Stomach (tissue), 9 donors: ENCODE results near the gene PJA1. TPM values are rescaled to one million over a fixed set of nuclear protein-coding genes. Genes with fewer than 3 reads are reported as not detected.
A peak's percentile ranks its signal among the peaks of the same experiment; 100 is the strongest.

Experiments used
- DNase-seq, 2 donors: peaks; one replicate each; pipeline versions ENCODE4 v3.0.0 to v3.0.0-alpha.2; 2013 to 2019
- H3K27ac ChIP-seq, 5 donors: fragments of 200-600 bp in 4 of 5; sonication (generic) in 4 of 5; one replicate each; pipeline ENCODE4 v1.5.1; 2013 to 2019; ENCODE audit warnings: mild to moderate bottlenecking in 1 of 5, moderate library complexity in 1 of 5
- H3K27me3 ChIP-seq, 3 donors: fragments of 200-600 bp; sonication (generic); one replicate each; pipeline ENCODE4 v1.5.1; 2017 to 2019; ENCODE audit warnings: mixed run types in 1 of 3
- H3K36me3 ChIP-seq, 4 donors: fragments of 200-600 bp; sonication (generic); 1 replicate in 3 of 4; 2 replicates in 1 of 4; pipeline ENCODE4 v1.5.1; 2016 to 2019
- H3K4me1 ChIP-seq, 4 donors: fragments of 200-600 bp; sonication (generic); one replicate each; pipeline ENCODE4 v1.5.1; 2016 to 2019
- H3K4me3 ChIP-seq, 4 donors: fragments of 200-600 bp; sonication (generic) in 3 of 4; one replicate each; pipeline ENCODE4 v1.5.1; 2016 to 2019; ENCODE audit warnings: mild to moderate bottlenecking in 1 of 4
- H3K9me3 ChIP-seq, 4 donors: fragments of 200-600 bp; sonication (generic); one replicate each; pipeline ENCODE4 v1.5.1; 2016 to 2019
- EP300 ChIP-seq: sonication (generic); formaldehyde crosslinking; IDR thresholded peaks from one replicate; pipeline ENCODE4 v1.6.1; 2017; ENCODE audit warnings: antibody characterized with exemption
- POLR2A ChIP-seq, 4 donors: fragments of 450-650 bp; IDR thresholded peaks; one replicate each; pipeline ENCODE4 v1.6.1; 2016; ENCODE audit warnings: antibody characterized with exemption in 4 of 4, control low read depth in 2 of 4, mild to moderate bottlenecking in 1 of 4, moderate library complexity in 1 of 4
- POLR2AphosphoS5 ChIP-seq, 3 donors: sonication (generic); formaldehyde crosslinking; IDR thresholded peaks; one replicate each; pipeline ENCODE4 v1.6.1; 2016; ENCODE audit warnings: antibody characterized with exemption in 3 of 3
- WGBS, 5 donors: extraction: QIAGEN DNeasy Blood & Tissue Kit in 3 of 5; methylation state at CpG; one replicate each; pipeline versions ENCODE4 v1.1.5 to v1.1.7; 2013 to 2018; 5-methylcytosine and 5-hydroxymethylcytosine counted together
- intact Hi-C: fragments of 100-400 bp; cut with DNase I; formaldehyde crosslinking; loops from one replicate; pipeline ENCODE4 v1.15.1; 2023; ENCODE audit warnings: low total_unique reads
- polyA plus RNA-seq, 3 donors: library from polyadenylated mRNA; stranded (reverse); fragments of 200-250 nt; gene quantifications; one replicate each; pipeline ENCODE4 v1.2.3, GENCODE V29; 2013
- total RNA-seq, 5 donors: library from RNA; depleted of rRNA; stranded (reverse); fragments of >200 nt; gene quantifications; one replicate each; pipeline versions ENCODE4 v1.1.0 to v1.2.3, GENCODE V29; 2014 to 2016
- TF ChIP-seq, protein P1 (sequence below), 7 experiments: fragments of 450-650 bp in 4 of 7; fragments of 200-600 bp in 3 of 7; sonication (generic) in 3 of 7; IDR thresholded peaks; one replicate each; pipeline ENCODE4 v1.5.1; 2016 to 2019; ENCODE audit warnings: antibody characterized with exemption in 7 of 7, control low read depth in 2 of 7, mild to moderate bottlenecking in 1 of 7
- donor health status: healthy with polysubstance abuse.
- donor health status: Bipolar disorder and iron deficiency.
- donor health status: healthy.

Gene PJA1
- total and polyA plus RNA-seq, 8 donors: 1.7 to 41.4 (median 12.0) TPM

DNA sequence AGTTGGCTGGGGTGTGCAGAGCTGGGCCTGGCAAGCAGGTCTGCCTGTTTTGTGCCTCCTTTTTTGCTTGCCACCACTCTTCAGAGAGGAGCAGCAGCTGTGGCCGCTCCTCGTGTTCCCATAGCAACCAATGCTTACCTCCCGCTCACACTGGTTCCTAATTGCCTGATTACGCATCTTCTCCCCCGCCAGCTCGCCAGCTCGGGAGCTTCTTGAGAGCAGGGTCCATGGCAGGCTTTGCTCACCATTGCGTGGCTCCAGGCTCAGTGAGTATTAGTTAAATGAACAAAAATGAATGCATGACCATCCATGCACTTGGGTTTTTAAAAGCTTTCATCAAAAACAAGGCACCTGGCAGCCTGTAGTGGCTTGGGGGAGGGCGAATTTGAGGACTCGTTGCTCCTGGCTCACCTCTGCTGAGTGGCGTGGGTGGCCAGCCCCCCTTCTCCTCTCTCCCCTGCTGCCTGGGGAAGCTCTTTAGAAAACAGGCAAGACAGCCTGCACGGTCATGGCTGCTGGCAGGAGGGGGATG, 14.2 kb upstream of the PJA1 start:
- Histone ChIP-seq H3K4me3 (no peak overlapping the region), H3K27me3 (peaks cover 0 to 17% (median 0%) of the 10 kb centered on the region in 3 donors)
- WGBS, 5 donors: 23 to 50% (median 28%) methylated on average over 10 to 12 of the region's 12 CpGs

DNA sequence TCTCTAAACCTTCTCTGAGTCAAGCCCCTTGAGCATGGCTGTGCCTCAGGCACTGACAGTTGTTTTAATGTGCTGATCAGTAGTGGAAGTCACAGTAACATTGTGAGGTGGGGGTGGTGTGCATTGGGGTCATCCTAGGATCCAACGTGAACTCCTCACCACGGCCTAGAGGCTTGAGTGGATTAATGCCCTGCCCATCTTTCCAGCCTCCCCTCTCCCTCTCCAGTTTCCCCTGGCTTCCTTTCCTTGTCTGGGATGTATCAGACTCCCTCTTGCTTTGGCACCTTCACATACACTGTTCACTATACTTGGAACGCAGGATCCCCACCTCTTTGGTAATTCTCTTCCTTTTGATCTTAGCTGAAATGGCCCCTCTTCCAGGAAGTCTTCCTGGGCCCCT, 13.3 kb upstream of the PJA1 start:
- Histone ChIP-seq H3K27ac (no peak overlapping the region), H3K27me3 (peaks cover 0 to 19% (median 0%) of the 10 kb centered on the region in 3 donors), H3K4me1 (no peaks in the 10 kb centered on the region), H3K4me3 (no peak overlapping the region), H3K36me3 (no peaks in the 10 kb centered on the region), H3K9me3 (peaks cover 0 to 11% (median 5%) of the 10 kb centered on the region in 4 donors)
- DNase-seq: no peak
- WGBS, 5 donors: 62 to 96% (median 80%) methylated on average over 2 to 3 of the region's 3 CpGs
- intact Hi-C loops: no loop called here
- TF ChIP-seq POLR2A (IDR thresholded peaks at IDR 0.05) (no peak), POLR2AphosphoS5 (IDR thresholded peaks at IDR 0.05) (no peak), EP300 (no peak)
- TF ChIP-seq, protein P1, sequence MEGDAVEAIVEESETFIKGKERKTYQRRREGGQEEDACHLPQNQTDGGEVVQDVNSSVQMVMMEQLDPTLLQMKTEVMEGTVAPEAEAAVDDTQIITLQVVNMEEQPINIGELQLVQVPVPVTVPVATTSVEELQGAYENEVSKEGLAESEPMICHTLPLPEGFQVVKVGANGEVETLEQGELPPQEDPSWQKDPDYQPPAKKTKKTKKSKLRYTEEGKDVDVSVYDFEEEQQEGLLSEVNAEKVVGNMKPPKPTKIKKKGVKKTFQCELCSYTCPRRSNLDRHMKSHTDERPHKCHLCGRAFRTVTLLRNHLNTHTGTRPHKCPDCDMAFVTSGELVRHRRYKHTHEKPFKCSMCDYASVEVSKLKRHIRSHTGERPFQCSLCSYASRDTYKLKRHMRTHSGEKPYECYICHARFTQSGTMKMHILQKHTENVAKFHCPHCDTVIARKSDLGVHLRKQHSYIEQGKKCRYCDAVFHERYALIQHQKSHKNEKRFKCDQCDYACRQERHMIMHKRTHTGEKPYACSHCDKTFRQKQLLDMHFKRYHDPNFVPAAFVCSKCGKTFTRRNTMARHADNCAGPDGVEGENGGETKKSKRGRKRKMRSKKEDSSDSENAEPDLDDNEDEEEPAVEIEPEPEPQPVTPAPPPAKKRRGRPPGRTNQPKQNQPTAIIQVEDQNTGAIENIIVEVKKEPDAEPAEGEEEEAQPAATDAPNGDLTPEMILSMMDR (IDR thresholded peaks at IDR 0.05): no peak

More for the DNA sequence above, 14.2 kb upstream of the PJA1 start:
- peak in 1 of 2 donors; percentile 76 for DNase-seq
- peaks cover 0 to 11% (median 5%) of the 10 kb centered on the region in 4 donors for H3K9me3 ChIP-seq
- no peak overlapping the region for H3K27ac ChIP-seq
- H3K36me3 ChIP-seq: no peaks in the 10 kb centered on the region
- no peaks in the 10 kb centered on the region for H3K4me1 ChIP-seq
- TF ChIP-seq EP300 (no peak), POLR2AphosphoS5 (IDR thresholded peaks at IDR 0.05) (no peak), POLR2A (IDR thresholded peaks at IDR 0.05) (no peak)
- TF ChIP-seq, protein P1 (IDR thresholded peaks at IDR 0.05): no peak
- intact Hi-C loops: no loop called here

DNA sequence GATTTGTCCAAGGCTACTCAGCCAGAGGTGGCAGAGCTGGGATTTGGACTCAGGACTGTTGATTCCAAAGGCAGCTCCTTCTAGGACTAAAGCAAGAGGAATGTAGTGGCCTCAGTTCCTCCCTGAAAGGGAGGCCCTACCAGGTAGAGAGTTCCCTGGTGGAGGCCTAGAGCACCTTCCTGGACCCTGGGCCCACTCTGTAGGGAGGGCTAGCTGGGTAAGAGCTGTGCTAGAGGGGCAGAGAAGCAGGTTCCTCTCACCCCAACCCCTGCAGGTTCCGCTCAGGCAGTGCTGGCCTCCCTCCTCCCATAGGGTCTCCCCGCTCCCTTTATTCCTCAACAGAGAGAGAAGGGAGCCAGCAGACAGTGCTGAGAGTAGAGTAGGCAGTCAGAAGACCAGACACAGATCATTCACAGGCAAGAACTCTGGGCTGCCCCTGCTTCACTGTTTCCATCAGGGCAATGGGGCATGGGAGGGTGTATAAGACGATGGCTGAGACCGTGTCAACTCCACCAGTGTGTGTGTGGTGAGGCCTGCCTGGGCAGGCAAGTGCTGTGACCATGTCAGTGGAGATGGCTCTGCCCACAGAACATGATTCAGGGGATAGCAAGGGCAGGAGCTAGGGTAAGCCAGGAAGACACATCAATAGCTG, 12.4 kb upstream of the PJA1 start:
- TF ChIP-seq EP300 (no peak), POLR2AphosphoS5 (IDR thresholded peaks at IDR 0.05) (no peak), POLR2A (IDR thresholded peaks at IDR 0.05) (no peak)
- TF ChIP-seq, protein P1 (IDR thresholded peaks at IDR 0.05): no peak
- no peak for DNase-seq
- WGBS, 5 donors: 71 to 100% (median 99%) methylated on average over 2 to 4 of the region's 4 CpGs
- Histone ChIP-seq H3K9me3 (peaks cover 0 to 11% (median 5%) of the 10 kb centered on the region in 4 donors), H3K27me3 (peaks cover 0 to 19% (median 0%) of the 10 kb centered on the region in 3 donors), H3K27ac (no peak overlapping the region), H3K4me3 (no peak overlapping the region), H3K4me1 (no peaks in the 10 kb centered on the region), H3K36me3 (no peaks in the 10 kb centered on the region)
- intact Hi-C loops: no loop called here

DNA sequence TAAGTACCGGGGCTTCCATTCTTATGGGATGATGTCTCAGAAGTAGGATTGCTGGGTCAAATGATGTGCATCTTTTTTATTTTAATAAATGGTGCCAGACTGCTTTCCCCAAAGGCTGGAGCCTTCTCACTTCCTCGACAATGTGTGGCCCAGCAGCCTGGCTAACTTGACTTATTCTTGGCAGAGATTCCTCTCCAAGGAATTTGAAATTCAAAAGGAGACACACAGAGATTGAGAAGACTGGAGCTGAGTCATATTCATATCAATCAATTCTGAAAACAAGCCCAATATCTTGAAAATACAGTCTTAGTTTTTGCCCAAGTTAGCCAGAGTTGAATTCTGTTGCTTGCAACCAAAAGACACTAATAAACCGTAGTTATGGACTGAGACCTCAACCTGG, 10.8 kb upstream of the PJA1 start:
- no peak for TF ChIP-seq POLR2A (IDR thresholded peaks at IDR 0.05)
- TF ChIP-seq EP300: no peak
- TF ChIP-seq, protein P1 (IDR thresholded peaks at IDR 0.05): no peak
- TF ChIP-seq POLR2AphosphoS5 (IDR thresholded peaks at IDR 0.05): no peak
- Histone ChIP-seq H3K9me3 (peaks cover 0 to 11% (median 5%) of the 10 kb centered on the region in 4 donors), H3K4me1 (no peaks in the 10 kb centered on the region), H3K27ac (no peak overlapping the region), H3K36me3 (no peaks in the 10 kb centered on the region), H3K27me3 (peaks cover 0 to 16% (median 0%) of the 10 kb centered on the region in 3 donors), H3K4me3 (no peak overlapping the region)
- intact Hi-C loops: no loop called here
- WGBS, 5 donors: 71 to 85% (median 76%) methylated on average over 3 of the region's 3 CpGs
- no peak for DNase-seq
